Measurements from ENCODE around the gene LYSMD4. TPM values are rescaled to one million over a fixed set of nuclear protein-coding genes. Genes with fewer than 3 reads are reported as not detected.

Gene LYSMD4
- total RNA-seq, 3 donors from 2014 or later (not counting 1 experiment from before 2014, with no cell fraction given) = 5.0 to 9.1 (median 7.2) TPM

GRCh38 chr15:99744142-99744541, 10.9 kb upstream of the LYSMD4 start:
- H3K27ac ChIP-seq (ENCODE audit: low read length) = no peak overlapping the region
- no peaks in the 10 kb centered on the region for H3K9me3 ChIP-seq (ENCODE audit: control insufficient read depth, insufficient read depth, low read length)
- 96% methylated on average over 7 of the region's 7 CpGs for WGBS (ENCODE audit: insufficient coverage)
- ATAC-seq = no peak
- TF ChIP-seq CTCF (IDR thresholded peaks at IDR 0.05) = no peak
- H3K36me3 ChIP-seq (ENCODE audit: control insufficient read depth, insufficient read depth, low read length) = no peaks in the 10 kb centered on the region
- Mint-ChIP-seq H3K4me3 (no peak overlapping the region), H3K27ac (no peak overlapping the region), H3K9me3 (no peaks in the 10 kb centered on the region), H3K27me3 (ENCODE audit: low read depth in 2 of 2) (peaks cover 0 to 8% of the 10 kb centered on the region in 2 donors), H3K36me3 (no peaks in the 10 kb centered on the region), H3K4me1 (no peaks in the 10 kb centered on the region)
- intact Hi-C loops (cut with micrococcal nuclease) = no loop called here
- no peaks in the 10 kb centered on the region for H3K27me3 ChIP-seq (ENCODE audit: control insufficient read depth, insufficient read depth, low read length)
- H3K4me1 ChIP-seq (ENCODE audit: control insufficient read depth, insufficient read depth, low read length) = no peaks in the 10 kb centered on the region
- H3K4me3 ChIP-seq (ENCODE audit: low read length) = no peak overlapping the region
- DNase-seq = no peak

- H3K27ac ChIP-seq (ENCODE audit: low read length) = no peak overlapping the region
- no peaks in the 10 kb centered on the region for H3K9me3 ChIP-seq (ENCODE audit: control insufficient read depth, insufficient read depth, low read length)
- DNase-seq (no peak), ATAC-seq (no peak)
- no peaks in the 10 kb centered on the region for H3K27me3 ChIP-seq (ENCODE audit: control insufficient read depth, insufficient read depth, low read length)
- H3K27ac Mint-ChIP-seq = no peak overlapping the region
- H3K27me3 Mint-ChIP-seq (ENCODE audit: low read depth in 2 of 2) = peaks cover 0 to 5% of the 10 kb centered on the region in 2 donors
- 71% methylated on average over 2 of the region's 2 CpGs for WGBS (ENCODE audit: insufficient coverage)
- no peaks in the 10 kb centered on the region for H3K4me1 Mint-ChIP-seq
- no peak for TF ChIP-seq CTCF (IDR thresholded peaks at IDR 0.05)
- intact Hi-C loops (cut with micrococcal nuclease) = no loop called here
- no peaks in the 10 kb centered on the region for H3K9me3 Mint-ChIP-seq
- H3K4me1 ChIP-seq (ENCODE audit: control insufficient read depth, insufficient read depth, low read length) = no peaks in the 10 kb centered on the region
- no peak overlapping the region for H3K4me3 ChIP-seq (ENCODE audit: low read length)
- no peaks in the 10 kb centered on the region for H3K36me3 Mint-ChIP-seq
- no peak overlapping the region for H3K4me3 Mint-ChIP-seq
- H3K36me3 ChIP-seq (ENCODE audit: control insufficient read depth, insufficient read depth, low read length) = no peaks in the 10 kb centered on the region
Measured at GRCh38 chr15:99741835-99742234, 8.6 kb upstream of the LYSMD4 start.

GRCh38 chr15:99738021-99738847, 5.0 kb upstream of the LYSMD4 start:
- TF ChIP-seq CTCF (IDR thresholded peaks at IDR 0.05) = no peak
- DNase-seq (no peak), ATAC-seq (no peak)
- Mint-ChIP-seq H3K9me3 (no peaks in the 10 kb centered on the region), H3K36me3 (no peaks in the 10 kb centered on the region), H3K27me3 (ENCODE audit: low read depth in 2 of 2) (no peaks in the 10 kb centered on the region), H3K4me1 (peaks cover 4 to 5% of the 10 kb centered on the region in 2 donors), H3K4me3 (no peak overlapping the region), H3K27ac (no peak overlapping the region)
- H3K27ac ChIP-seq (ENCODE audit: low read length) = no peak overlapping the region
- H3K4me3 ChIP-seq (ENCODE audit: low read length) = no peak overlapping the region
- no peaks in the 10 kb centered on the region for H3K36me3 ChIP-seq (ENCODE audit: control insufficient read depth, insufficient read depth, low read length)
- 85% methylated on average over 6 of the region's 7 CpGs for WGBS (ENCODE audit: insufficient coverage)
- intact Hi-C loops (cut with micrococcal nuclease) = loop anchor here (5.0 kb wide), 1 partner anchor 864 kb away; the partner anchor contains the start of genes ASB7 and LINS1
- no peaks in the 10 kb centered on the region for H3K27me3 ChIP-seq (ENCODE audit: control insufficient read depth, insufficient read depth, low read length)
- H3K9me3 ChIP-seq (ENCODE audit: control insufficient read depth, insufficient read depth, low read length) = no peaks in the 10 kb centered on the region
- peaks cover 5% of the 10 kb centered on the region for H3K4me1 ChIP-seq (ENCODE audit: control insufficient read depth, insufficient read depth, low read length)
